Transverse colon (tissue), 4 donors: ENCODE data around the gene ZNF497. TPM values are rescaled to one million over a fixed set of nuclear protein-coding genes. Genes with fewer than 3 reads are reported as not detected.
"Not testable (repeated sequence)": the region's sequence is repeated elsewhere in the genome, so short reads cannot be mapped to it uniquely, and the experiment has no call there.

Experiments
- DNase-seq: peaks from one replicate; pipeline ENCODE4 v3.0.0-alpha.2; 2019
- H3K27ac ChIP-seq, 4 donors: fragments of 200-600 bp; sonication (generic); 2 replicates each; pipeline ENCODE4 v1.5.1; 2016 to 2018; ENCODE audit warnings: inconsistent platforms in 4 of 4
- H3K27me3 ChIP-seq: fragments of 200-600 bp; sonication (generic); 2 replicates; pipeline ENCODE4 v1.5.1; 2017; ENCODE audit warnings: inconsistent platforms
- H3K36me3 ChIP-seq, 4 donors: fragments of 200-600 bp; sonication (generic); 2 replicates each; pipeline ENCODE4 v1.5.1; 2017 to 2019; ENCODE audit warnings: inconsistent platforms in 4 of 4
- H3K4me1 ChIP-seq, 4 donors: fragments of 200-600 bp; sonication (generic); 2 replicates each; pipeline ENCODE4 v1.5.1; 2017 to 2020; ENCODE audit warnings: inconsistent platforms in 4 of 4
- H3K4me3 ChIP-seq, 4 donors: fragments of 200-600 bp; sonication (generic); 1 replicate in 1 of 4; 2 replicates in 3 of 4; pipeline versions ENCODE4 v1.5.1 to v1.6.1; 2017 to 2019; ENCODE audit warnings: inconsistent platforms in 4 of 4
- H3K9me3 ChIP-seq, 2 donors: fragments of 200-600 bp; sonication (generic); 2 replicates each; pipeline ENCODE4 v1.5.1; 2017 to 2019; ENCODE audit warnings: inconsistent platforms in 2 of 2
- CTCF ChIP-seq, 5 experiments: fragments of 200-600 bp in 3 of 5; fragments of 450-650 bp in 2 of 5; sonication (generic) in 3 of 5; IDR thresholded peaks; 1 replicate in 2 of 5; 2 replicates in 3 of 5; pipeline ENCODE4 v1.5.1; 2016 to 2017; ENCODE audit warnings: antibody characterized with exemption in 5 of 5, inconsistent platforms in 3 of 5, mild to moderate bottlenecking in 2 of 5, moderate library complexity in 1 of 5
- EP300 ChIP-seq: sonication (generic); formaldehyde crosslinking; IDR thresholded peaks from one replicate; pipeline ENCODE4 v1.6.1; 2017; ENCODE audit warnings: antibody characterized with exemption, low read depth
- POLR2A ChIP-seq: fragments of 450-650 bp; IDR thresholded peaks from one replicate; pipeline ENCODE4 v1.6.1; 2016; ENCODE audit warnings: antibody characterized with exemption, mild to moderate bottlenecking, moderate library complexity
- POLR2AphosphoS5 ChIP-seq, 3 donors: sonication (generic); formaldehyde crosslinking; IDR thresholded peaks; one replicate each; pipeline ENCODE4 v1.6.1; 2016; ENCODE audit warnings: antibody characterized with exemption in 3 of 3
- WGBS, 2 donors: methylation state at CpG; one replicate each; pipeline ENCODE4 v1.1.5; 2018; ENCODE audit warnings: low coverage in 1 of 2; 5-methylcytosine and 5-hydroxymethylcytosine counted together
- in situ Hi-C, 4 donors: fragments of 200-750 bp; cut with MboI; loops; one replicate each; pipeline versions ENCODE4 v1.15.0 to v1.15.1; 2017; ENCODE audit warnings: low sequenced_read_pairs in 3 of 4, low pct_ligation_motif_present in 1 of 4, low pct_unique_long_range_greater_than_20kb in 1 of 4
- intact Hi-C: fragments of 100-400 bp; cut with DNase I; formaldehyde crosslinking; loops from one replicate; pipeline ENCODE4 v1.15.1; 2023; ENCODE audit warnings: low total_unique reads
- total RNA-seq, 4 donors: library from RNA; depleted of rRNA; stranded (reverse); fragments of >200 nt; gene quantifications; one replicate each; pipeline ENCODE4 v1.1.0, GENCODE V29; 2016

ZNF497 gene
- total RNA-seq, 4 donors from 2014 or later = 1.3 to 19.3 (median 4.2) TPM

- in situ Hi-C loops (no loop called here), intact Hi-C loops (no loop called here)
- Histone ChIP-seq H3K27ac (no peak overlapping the region), H3K4me1 (peaks cover 0 to 26% (median 8%) of the 10 kb centered on the region in 4 donors), H3K4me3 (no peak overlapping the region), H3K27me3 (peaks cover 60% of the 10 kb centered on the region), H3K36me3 (no peaks in the 10 kb centered on the region), H3K9me3 (no peaks in the 10 kb centered on the region)
- TF ChIP-seq CTCF (IDR thresholded peaks at IDR 0.05) (no peak), POLR2AphosphoS5 (IDR thresholded peaks at IDR 0.05) (no peak), POLR2A (no peak), EP300 (no peak)
- DNase-seq = no peak
- WGBS, 2 donors = 85% methylated on average over 29 of the region's 34 CpGs; no CpG with 5 or more reads in 1 of the 2 donors
Observed at GRCh38 chr19:58350871-58351557, 11.5 kb downstream of the ZNF497 start.

- H3K9me3 ChIP-seq = no peaks in the 10 kb centered on the region
- DNase-seq = no peak
- no peak for TF ChIP-seq POLR2AphosphoS5 (IDR thresholded peaks at IDR 0.05)
- no peak for TF ChIP-seq EP300
- no peak for TF ChIP-seq CTCF (IDR thresholded peaks at IDR 0.05)
- no peak for TF ChIP-seq POLR2A
- H3K4me3 ChIP-seq = peak overlapping the region in 1 of 4 donors; percentile 29
- 61% methylated on average over 40 of the region's 84 CpGs; no CpG with 5 or more reads in 1 of the 2 donors for WGBS, 2 donors
- in situ Hi-C loops (no loop called here), intact Hi-C loops (no loop called here)
- no peak overlapping the region for H3K27ac ChIP-seq
- H3K36me3 ChIP-seq = no peaks in the 10 kb centered on the region
- H3K27me3 ChIP-seq = peaks cover 62% of the 10 kb centered on the region
- peaks cover 0 to 26% (median 8%) of the 10 kb centered on the region in 4 donors for H3K4me1 ChIP-seq
Observed at GRCh38 chr19:58350001-58350861, 12.3 kb downstream of the ZNF497 start.

GRCh38 chr19:58349590-58349989, 13.0 kb downstream of the ZNF497 start:
- H3K9me3 ChIP-seq = no peaks in the 10 kb centered on the region
- peaks cover 62% of the 10 kb centered on the region for H3K27me3 ChIP-seq
- H3K36me3 ChIP-seq = no peaks in the 10 kb centered on the region
- peak overlapping the region in 1 of 4 donors; percentile 29 for H3K4me3 ChIP-seq
- DNase-seq = no peak
- in situ Hi-C loops (no loop called here), intact Hi-C loops (no loop called here)
- WGBS, 2 donors = 51 to 52% methylated on average over 5 to 8 of the region's 8 CpGs
- peaks cover 0 to 26% (median 8%) of the 10 kb centered on the region in 4 donors for H3K4me1 ChIP-seq
- H3K27ac ChIP-seq = no peak overlapping the region
- TF ChIP-seq POLR2AphosphoS5 (IDR thresholded peaks at IDR 0.05) (no peak), CTCF (IDR thresholded peaks at IDR 0.05) (no peak), EP300 (no peak), POLR2A (no peak)

- intact Hi-C loops, in situ Hi-C loops, H3K36me3 ChIP-seq, H3K9me3 ChIP-seq, DNase-seq: not testable (repeated sequence)
- Histone ChIP-seq H3K27me3 (peaks cover 62% of the 10 kb centered on the region), H3K4me1 (peaks cover 0 to 26% (median 8%) of the 10 kb centered on the region in 4 donors), H3K4me3 (peak overlapping the region; percentile 35 to 58 (median 41)), H3K27ac (peak overlapping the region; percentile 60 to 86 (median 75))
- 22 to 29% methylated on average over 7 to 12 of the region's 12 CpGs for WGBS, 2 donors
Observed at GRCh38 chr19:58348080-58348479, 14.5 kb downstream of the ZNF497 start.
